ENCODE results near the gene FAM83B. TPM values are rescaled to one million over a fixed set of nuclear protein-coding genes. Genes with fewer than 3 reads are reported as not detected.

FAM83B gene
- total RNA-seq, 1 donor from 2014 or later: 40.3 TPM

GRCh38 chr6:54850114-54850513, 3.5 kb downstream of the FAM83B start:
- DNase-seq (ENCODE audit: low read depth) (no peak), FAIRE-seq (no peak)
- Histone ChIP-seq H3K4me3 (ENCODE audit: low read depth, low read length) (no peak overlapping the region), H3K36me3 (ENCODE audit: control insufficient read depth, insufficient read depth, low read length) (peaks cover 6% of the 10 kb centered on the region), H3K27me3 (ENCODE audit: control insufficient read depth, insufficient read depth, low read length) (no peaks in the 10 kb centered on the region)
- TF ChIP-seq CTCF (IDR thresholded peaks at IDR 0.05; ENCODE audit: insufficient read depth, low read length, severe bottlenecking): no peak

- Histone ChIP-seq H3K4me3 (ENCODE audit: low read depth, low read length) (no peak overlapping the region), H3K36me3 (ENCODE audit: control insufficient read depth, insufficient read depth, low read length) (peaks cover 6% of the 10 kb centered on the region), H3K27me3 (ENCODE audit: control insufficient read depth, insufficient read depth, low read length) (no peaks in the 10 kb centered on the region)
- TF ChIP-seq CTCF (IDR thresholded peaks at IDR 0.05; ENCODE audit: insufficient read depth, low read length, severe bottlenecking): no peak
- DNase-seq (ENCODE audit: low read depth) (no peak), FAIRE-seq (no peak)
Measured at GRCh38 chr6:54856129-54856528, 9.6 kb downstream of the FAM83B start.

- Histone ChIP-seq H3K36me3 (ENCODE audit: control insufficient read depth, insufficient read depth, low read length) (peaks cover 5% of the 10 kb centered on the region), H3K27me3 (ENCODE audit: control insufficient read depth, insufficient read depth, low read length) (no peaks in the 10 kb centered on the region), H3K4me3 (ENCODE audit: low read depth, low read length) (no peak overlapping the region)
- TF ChIP-seq CTCF (IDR thresholded peaks at IDR 0.05; ENCODE audit: insufficient read depth, low read length, severe bottlenecking): no peak
- no peak for FAIRE-seq
- peak; percentile 26 for DNase-seq (ENCODE audit: low read depth)
Measured at GRCh38 chr6:54860132-54860531, 13.6 kb downstream of the FAM83B start.

GRCh38 chr6:54860739-54861138, 14.2 kb downstream of the FAM83B start:
- Histone ChIP-seq H3K4me3 (ENCODE audit: low read depth, low read length) (no peak overlapping the region), H3K36me3 (ENCODE audit: control insufficient read depth, insufficient read depth, low read length) (peaks cover 5% of the 10 kb centered on the region), H3K27me3 (ENCODE audit: control insufficient read depth, insufficient read depth, low read length) (no peaks in the 10 kb centered on the region)
- no peak for FAIRE-seq
- DNase-seq (ENCODE audit: low read depth): peak; percentile 71
- TF ChIP-seq CTCF (IDR thresholded peaks at IDR 0.05; ENCODE audit: insufficient read depth, low read length, severe bottlenecking): no peak

GRCh38 chr6:54861905-54862616, 15.5 kb downstream of the FAM83B start:
- Histone ChIP-seq H3K27me3 (ENCODE audit: control insufficient read depth, insufficient read depth, low read length) (no peaks in the 10 kb centered on the region), H3K4me3 (ENCODE audit: low read depth, low read length) (no peak overlapping the region), H3K36me3 (ENCODE audit: control insufficient read depth, insufficient read depth, low read length) (peaks cover 5% of the 10 kb centered on the region)
- no peak for TF ChIP-seq CTCF (IDR thresholded peaks at IDR 0.05; ENCODE audit: insufficient read depth, low read length, severe bottlenecking)
- peak; percentile 66 for FAIRE-seq
- no peak for DNase-seq (ENCODE audit: low read depth)

GRCh38 chr6:54864272-54864671, 17.7 kb downstream of the FAM83B start:
- DNase-seq (ENCODE audit: low read depth) (no peak), FAIRE-seq (no peak)
- Histone ChIP-seq H3K36me3 (ENCODE audit: control insufficient read depth, insufficient read depth, low read length) (peaks cover 3% of the 10 kb centered on the region), H3K27me3 (ENCODE audit: control insufficient read depth, insufficient read depth, low read length) (no peaks in the 10 kb centered on the region), H3K4me3 (ENCODE audit: low read depth, low read length) (no peak overlapping the region)
- no peak for TF ChIP-seq CTCF (IDR thresholded peaks at IDR 0.05; ENCODE audit: insufficient read depth, low read length, severe bottlenecking)
